Measurements from ENCODE around the gene MATN4. TPM values are rescaled to one million over a fixed set of nuclear protein-coding genes. Genes with fewer than 3 reads are reported as not detected.

MATN4 gene
- total RNA-seq, 1 experiment from 2014 or later, result 0.64 TPM

- TF ChIP-seq, protein P1, sequence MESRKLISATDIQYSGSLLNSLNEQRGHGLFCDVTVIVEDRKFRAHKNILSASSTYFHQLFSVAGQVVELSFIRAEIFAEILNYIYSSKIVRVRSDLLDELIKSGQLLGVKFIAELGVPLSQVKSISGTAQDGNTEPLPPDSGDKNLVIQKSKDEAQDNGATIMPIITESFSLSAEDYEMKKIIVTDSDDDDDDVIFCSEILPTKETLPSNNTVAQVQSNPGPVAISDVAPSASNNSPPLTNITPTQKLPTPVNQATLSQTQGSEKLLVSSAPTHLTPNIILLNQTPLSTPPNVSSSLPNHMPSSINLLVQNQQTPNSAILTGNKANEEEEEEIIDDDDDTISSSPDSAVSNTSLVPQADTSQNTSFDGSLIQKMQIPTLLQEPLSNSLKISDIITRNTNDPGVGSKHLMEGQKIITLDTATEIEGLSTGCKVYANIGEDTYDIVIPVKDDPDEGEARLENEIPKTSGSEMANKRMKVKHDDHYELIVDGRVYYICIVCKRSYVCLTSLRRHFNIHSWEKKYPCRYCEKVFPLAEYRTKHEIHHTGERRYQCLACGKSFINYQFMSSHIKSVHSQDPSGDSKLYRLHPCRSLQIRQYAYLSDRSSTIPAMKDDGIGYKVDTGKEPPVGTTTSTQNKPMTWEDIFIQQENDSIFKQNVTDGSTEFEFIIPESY (IDR thresholded peaks at IDR 0.05; ENCODE audit: extremely low read depth, insufficient replicate concordance, low read length), result no peak
- TF ChIP-seq MAX (IDR thresholded peaks at IDR 0.05), result no peak
Observed at GRCh38 chr20:45341579-45341938, 33.5 kb upstream of the MATN4 start (continued).

DNA sequence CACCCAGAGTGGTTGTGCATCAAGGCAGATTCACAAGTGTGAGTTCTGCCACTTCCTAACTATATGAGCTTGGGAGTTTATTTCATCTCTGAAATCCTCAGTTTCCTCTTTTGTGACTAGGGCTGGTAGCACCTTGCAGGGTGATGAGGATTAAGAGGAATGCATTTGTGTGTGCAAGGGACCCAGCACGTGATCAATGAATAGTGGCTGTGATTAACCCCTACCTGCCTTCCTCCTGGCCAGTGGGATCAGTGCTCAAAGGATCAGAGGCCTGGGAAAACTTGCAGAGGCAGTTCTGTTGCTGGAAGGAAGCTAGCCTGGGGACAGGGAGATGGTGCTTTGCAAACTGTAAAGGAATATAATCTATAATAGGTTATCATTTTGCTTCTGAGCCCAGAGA is 32.9 kb upstream of the MATN4 start:
- Histone ChIP-seq H3K4me2 (ENCODE audit: low read length) (peak overlapping the region; percentile 91), H3K36me3 (ENCODE audit: control insufficient read depth in 1 of 2, insufficient read depth in 2 of 2, low read length in 2 of 2) (peaks cover 0 to 13% of the 10 kb centered on the region in 2 experiments; a peak in 2 of 4 replicates), H3K27me3 (ENCODE audit: insufficient read depth, low read length) (no peaks in the 10 kb centered on the region), H3K27ac (ENCODE audit: low read depth, low read length) (peak overlapping the region; percentile 82; the same call in 1 of the 2 replicates), H4K20me1 (ENCODE audit: insufficient read depth) (0 out of 2 replicates have a peak, but pooled peaks cover 3% of the 10 kb centered on the region), H3K4me3 (replicated peaks in 1 of 2; ENCODE audit: low read depth in 1 of 2, low read length in 2 of 2) (no peak overlapping the region), H3K9me2 (ENCODE audit: insufficient read depth) (no peaks in the 10 kb centered on the region), H3K4me1 (ENCODE audit: control insufficient read depth in 1 of 2, insufficient read depth in 2 of 2, low read length in 2 of 2) (peaks cover 96 to 100% of the 10 kb centered on the region in 2 experiments), H2AFZ (ENCODE audit: low read depth, low read length, poor library complexity, severe bottlenecking) (no peak overlapping the region), H3K9ac (ENCODE audit: low read length) (peak overlapping the region; percentile 80), H3K79me2 (ENCODE audit: insufficient read depth, low read length) (peaks cover 100% of the 10 kb centered on the region), H3K9me3 (ENCODE audit: control insufficient read depth in 1 of 2, insufficient read depth in 1 of 2, low read depth in 1 of 2, low read length in 2 of 2) (no peaks in the 10 kb centered on the region)
- RAD21 ChIA-PET (ENCODE audit: low non-redundant PET in 1 of 2, low total read pairs in 2 of 2, uncharacterized antibody in 2 of 2, unreplicated experiment in 2 of 2), result no interaction called here
- CTCF ChIA-PET, result interaction anchor here (1.0 kb wide), 1 partner anchor 33 kb away, joined by 3 read pairs; no protein-coding TSS in a partner anchor
- intact Hi-C loops (cut with micrococcal nuclease), result no loop called here
- DNase-seq (ENCODE audit: low read depth, low spot score) (no peak), ATAC-seq (no peak)
- no TSS peak for BruUV-seq (replicated peaks)
- POLR2A ChIA-PET, result interaction anchor here (0.6 to 2.1 kb wide), 3 partner anchors 8 to 22 kb away, joined by 3 to 4 read pairs (median 4); partner anchors contain the start of gene SYS1
- TF ChIP-seq, protein P2, sequence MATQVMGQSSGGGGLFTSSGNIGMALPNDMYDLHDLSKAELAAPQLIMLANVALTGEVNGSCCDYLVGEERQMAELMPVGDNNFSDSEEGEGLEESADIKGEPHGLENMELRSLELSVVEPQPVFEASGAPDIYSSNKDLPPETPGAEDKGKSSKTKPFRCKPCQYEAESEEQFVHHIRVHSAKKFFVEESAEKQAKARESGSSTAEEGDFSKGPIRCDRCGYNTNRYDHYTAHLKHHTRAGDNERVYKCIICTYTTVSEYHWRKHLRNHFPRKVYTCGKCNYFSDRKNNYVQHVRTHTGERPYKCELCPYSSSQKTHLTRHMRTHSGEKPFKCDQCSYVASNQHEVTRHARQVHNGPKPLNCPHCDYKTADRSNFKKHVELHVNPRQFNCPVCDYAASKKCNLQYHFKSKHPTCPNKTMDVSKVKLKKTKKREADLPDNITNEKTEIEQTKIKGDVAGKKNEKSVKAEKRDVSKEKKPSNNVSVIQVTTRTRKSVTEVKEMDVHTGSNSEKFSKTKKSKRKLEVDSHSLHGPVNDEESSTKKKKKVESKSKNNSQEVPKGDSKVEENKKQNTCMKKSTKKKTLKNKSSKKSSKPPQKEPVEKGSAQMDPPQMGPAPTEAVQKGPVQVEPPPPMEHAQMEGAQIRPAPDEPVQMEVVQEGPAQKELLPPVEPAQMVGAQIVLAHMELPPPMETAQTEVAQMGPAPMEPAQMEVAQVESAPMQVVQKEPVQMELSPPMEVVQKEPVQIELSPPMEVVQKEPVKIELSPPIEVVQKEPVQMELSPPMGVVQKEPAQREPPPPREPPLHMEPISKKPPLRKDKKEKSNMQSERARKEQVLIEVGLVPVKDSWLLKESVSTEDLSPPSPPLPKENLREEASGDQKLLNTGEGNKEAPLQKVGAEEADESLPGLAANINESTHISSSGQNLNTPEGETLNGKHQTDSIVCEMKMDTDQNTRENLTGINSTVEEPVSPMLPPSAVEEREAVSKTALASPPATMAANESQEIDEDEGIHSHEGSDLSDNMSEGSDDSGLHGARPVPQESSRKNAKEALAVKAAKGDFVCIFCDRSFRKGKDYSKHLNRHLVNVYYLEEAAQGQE (IDR thresholded peaks at IDR 0.05; ENCODE audit: low read depth), result no peak
- TF ChIP-seq TCF7L2 (IDR thresholded peaks at IDR 0.05; ENCODE audit: borderline replicate concordance, extremely low read depth, insufficient read depth, insufficient read length) (no peak), FOSL1 (IDR thresholded peaks at IDR 0.05; ENCODE audit: low read depth) (no peak), CEBPB (IDR thresholded peaks at IDR 0.05; ENCODE audit: low read depth) (no peak), EZH2phosphoT487 (IDR thresholded peaks at IDR 0.05; ENCODE audit: borderline replicate concordance) (no peak), SP1 (IDR thresholded peaks at IDR 0.05; ENCODE audit: low read depth) (no peak), ELF1 (IDR thresholded peaks at IDR 0.05; ENCODE audit: borderline replicate concordance, low read depth) (no peak), EZH2 (IDR thresholded peaks at IDR 0.05) (no peak), CBX3 (IDR thresholded peaks at IDR 0.05; ENCODE audit: low read depth) (no peak), SIN3A (IDR thresholded peaks at IDR 0.05; ENCODE audit: low read depth) (no peak), ATF3 (IDR thresholded peaks at IDR 0.05) (no peak)
- TF ChIP-seq, protein P3, sequence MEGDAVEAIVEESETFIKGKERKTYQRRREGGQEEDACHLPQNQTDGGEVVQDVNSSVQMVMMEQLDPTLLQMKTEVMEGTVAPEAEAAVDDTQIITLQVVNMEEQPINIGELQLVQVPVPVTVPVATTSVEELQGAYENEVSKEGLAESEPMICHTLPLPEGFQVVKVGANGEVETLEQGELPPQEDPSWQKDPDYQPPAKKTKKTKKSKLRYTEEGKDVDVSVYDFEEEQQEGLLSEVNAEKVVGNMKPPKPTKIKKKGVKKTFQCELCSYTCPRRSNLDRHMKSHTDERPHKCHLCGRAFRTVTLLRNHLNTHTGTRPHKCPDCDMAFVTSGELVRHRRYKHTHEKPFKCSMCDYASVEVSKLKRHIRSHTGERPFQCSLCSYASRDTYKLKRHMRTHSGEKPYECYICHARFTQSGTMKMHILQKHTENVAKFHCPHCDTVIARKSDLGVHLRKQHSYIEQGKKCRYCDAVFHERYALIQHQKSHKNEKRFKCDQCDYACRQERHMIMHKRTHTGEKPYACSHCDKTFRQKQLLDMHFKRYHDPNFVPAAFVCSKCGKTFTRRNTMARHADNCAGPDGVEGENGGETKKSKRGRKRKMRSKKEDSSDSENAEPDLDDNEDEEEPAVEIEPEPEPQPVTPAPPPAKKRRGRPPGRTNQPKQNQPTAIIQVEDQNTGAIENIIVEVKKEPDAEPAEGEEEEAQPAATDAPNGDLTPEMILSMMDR (IDR thresholded peaks at IDR 0.05 in 2 of 3, conservative IDR thresholded peaks at IDR 0.05 in 1 of 3; ENCODE audit: borderline replicate concordance in 1 of 3, insufficient read depth in 1 of 3, low read depth in 2 of 3, low read length in 2 of 3), result no peak
- TF ChIP-seq, protein P1 (IDR thresholded peaks at IDR 0.05; ENCODE audit: extremely low read depth, insufficient replicate concordance, low read length), result no peak
